ENCODE measurements around the gene CYP19A1.

Gene CYP19A1

DNA sequence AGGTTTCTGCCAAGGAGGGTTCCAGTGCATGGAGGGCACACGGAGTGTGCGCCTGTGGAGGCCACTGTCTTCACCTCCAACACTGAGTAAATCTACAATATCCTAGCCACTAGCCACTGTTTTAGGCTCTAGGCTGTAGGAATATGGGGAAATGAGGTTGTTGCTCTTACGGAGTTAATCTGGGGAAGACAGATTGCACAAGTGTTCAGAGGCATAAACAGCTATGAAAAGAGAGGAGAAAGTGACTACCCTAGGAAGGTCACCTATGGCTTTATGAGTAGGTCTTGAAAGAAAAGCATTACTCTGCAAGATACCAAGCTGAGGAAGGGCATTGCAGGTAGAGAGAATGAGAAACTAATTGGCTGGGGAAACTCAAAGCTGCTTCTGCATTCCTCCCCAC is 85.7 kb downstream of the CYP19A1 start:
- DNase-seq: no peak

GRCh38 chr15:51251556-51251955 is 86.8 kb downstream of the CYP19A1 start:
- DNase-seq: no peak

DNA sequence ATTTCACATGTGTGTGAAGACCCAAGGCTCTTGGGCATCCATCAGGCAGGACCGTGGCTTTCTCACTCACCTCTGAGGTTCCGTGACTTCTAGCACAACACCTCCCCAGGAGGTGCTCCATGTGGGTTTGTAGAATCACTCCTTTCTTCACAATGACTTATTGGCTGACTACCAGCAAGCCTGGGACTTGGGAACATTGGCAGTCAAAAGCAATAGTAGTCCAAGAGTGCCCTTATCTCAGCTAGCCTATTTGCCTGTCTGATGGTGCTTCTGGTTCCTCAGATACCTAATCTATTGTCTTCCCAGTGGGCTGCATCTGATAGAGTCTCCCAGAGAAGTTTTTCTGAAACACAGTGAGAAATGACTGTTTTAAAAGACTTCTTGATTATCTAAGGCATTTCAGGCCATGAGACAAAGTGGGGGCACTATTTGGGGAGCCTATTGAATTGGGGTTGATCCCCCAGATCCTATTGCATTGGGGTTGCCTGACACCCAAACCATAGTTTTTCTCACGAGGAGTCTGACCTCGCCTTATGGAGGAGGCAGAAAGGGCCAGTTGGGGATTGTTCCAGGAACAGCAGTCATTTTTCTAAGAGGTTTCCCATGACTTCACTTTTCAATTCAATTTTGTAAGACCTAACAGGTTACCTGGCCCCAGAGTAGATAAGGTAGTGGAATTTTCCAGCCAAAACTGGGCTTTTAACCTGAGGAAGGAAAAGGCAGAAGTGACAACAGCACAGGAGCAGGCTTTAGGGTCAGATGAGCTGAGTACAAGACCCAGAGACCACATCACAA is 88.0 kb downstream of the CYP19A1 start:
- no peak for DNase-seq

DNA sequence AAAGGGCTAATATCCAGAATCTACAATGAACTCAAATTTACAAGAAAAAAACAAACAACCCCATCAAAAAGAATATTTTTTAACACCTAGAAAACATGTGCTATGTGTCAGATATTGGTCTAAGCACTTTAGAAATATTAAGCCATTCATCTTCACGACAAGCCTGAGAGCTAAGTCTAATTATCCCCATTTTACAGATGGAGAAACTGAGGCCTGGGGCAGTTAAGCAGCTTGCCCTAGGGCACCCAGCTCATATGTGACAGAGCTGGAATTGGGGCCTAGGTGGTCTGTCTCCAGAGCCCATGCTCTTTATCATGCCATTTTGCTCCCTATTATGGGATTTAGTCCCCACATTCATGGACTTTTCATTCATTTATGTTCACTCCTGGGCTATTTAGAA is 92.8 kb downstream of the CYP19A1 start:
- DNase-seq: no peak

DNA sequence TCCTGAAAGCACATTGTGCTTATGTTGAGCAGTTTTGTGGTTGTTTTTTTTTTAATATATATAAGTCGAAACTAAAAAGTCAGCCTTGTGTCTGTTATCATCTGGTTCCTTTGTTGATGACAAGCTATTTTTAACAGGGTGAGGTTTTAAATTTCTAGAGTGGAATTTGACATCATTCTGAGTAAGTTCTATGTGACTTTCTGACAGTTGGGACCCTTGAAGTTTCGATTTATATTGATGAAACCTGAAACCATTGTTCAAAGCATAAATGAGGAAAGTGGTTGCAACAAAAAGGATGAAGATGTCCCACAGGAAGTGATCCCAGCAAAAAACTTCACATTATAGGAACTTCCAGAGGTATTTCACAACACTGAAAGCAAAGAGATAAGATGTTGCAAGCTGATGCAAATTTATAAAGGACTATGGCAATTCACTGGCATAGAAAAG is 94.0 kb downstream of the CYP19A1 start:
- no peak for DNase-seq

DNA sequence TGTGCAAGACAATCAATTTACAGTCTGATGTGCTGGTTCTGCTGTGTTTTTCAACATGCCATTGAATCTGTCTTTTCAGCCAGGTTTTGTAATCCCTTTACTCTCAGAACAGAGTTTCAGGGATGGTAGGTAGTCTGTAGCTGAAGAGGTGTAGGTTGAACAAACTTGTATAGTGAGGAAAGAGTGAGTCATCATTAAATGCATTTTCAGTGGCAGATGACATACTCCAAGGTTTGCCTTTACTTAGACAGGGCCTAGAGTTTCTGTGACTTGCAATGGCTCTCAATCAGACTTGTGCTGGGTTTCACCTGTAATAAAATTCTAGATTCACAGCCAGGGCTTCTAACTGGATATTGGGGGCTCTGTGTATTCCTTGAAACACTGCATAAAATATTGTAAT is 94.6 kb downstream of the CYP19A1 start:
- no peak for DNase-seq

- DNase-seq: no peak
Measured at GRCh38 chr15:51240066-51240465, 98.3 kb downstream of the CYP19A1 start.

- no peak for DNase-seq
Measured at GRCh38 chr15:51237816-51238215, 100.6 kb downstream of the CYP19A1 start.

DNA sequence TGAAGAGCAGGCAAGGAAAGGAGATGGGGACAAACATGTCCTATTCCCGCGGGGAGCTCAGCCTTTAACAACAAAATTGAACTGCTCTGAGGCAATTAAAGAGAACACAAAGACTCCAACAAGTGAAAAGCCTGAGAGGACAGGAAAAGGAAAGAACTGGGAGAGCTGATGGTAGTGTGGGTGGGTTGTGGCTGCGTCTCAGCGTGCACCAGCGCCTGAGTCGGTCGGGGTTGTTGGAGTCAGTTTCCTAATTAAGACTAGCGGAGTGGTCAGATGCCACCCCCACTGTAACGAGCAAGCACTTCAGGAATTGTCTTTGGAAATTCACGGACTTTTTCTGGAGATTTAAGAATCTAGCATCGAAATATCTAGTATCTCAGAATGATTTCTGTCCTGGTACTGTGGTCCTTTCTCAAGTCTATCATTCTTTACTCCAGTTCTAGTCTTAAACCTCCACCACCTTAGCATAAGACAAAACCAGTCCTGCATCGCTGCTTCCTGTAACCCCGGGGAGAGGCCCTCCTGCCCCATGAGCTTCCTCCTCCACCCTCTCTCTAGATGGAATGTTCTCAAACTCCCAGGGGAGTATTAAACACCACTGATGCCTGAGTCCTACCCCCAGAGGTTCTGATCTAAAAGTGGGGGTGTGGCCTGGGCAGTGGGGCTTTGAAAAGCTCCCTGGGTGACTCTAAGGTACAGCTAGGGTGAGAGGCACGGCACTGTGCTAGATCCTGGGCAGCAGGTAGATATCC is 104.0 kb downstream of the CYP19A1 start:
- DNase-seq: no peak

- DNase-seq: no peak
Measured at GRCh38 chr15:51232581-51232980, 105.8 kb downstream of the CYP19A1 start.

DNA sequence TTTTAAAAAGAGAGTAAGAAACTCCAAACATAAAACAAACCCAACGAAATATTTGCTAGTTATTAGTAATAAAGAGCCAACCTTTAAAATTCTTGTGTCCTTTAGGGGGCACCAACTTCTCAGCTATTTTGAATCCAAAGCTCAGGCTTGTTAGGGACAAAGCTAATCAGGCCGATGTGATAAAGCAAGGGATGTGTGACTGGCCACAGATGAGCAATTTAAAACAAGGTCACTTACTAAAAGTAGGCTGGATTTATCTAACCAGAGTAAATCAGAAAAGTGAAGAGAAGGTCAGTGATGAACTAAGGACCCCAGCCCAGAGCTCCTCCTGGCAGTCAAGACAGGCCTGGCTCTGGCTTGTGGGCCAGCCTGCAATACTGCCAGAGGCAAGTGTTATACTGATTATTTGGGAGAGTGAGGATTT is 108.5 kb downstream of the CYP19A1 start:
- no peak for DNase-seq

GRCh38 chr15:51227940-51228732 is 110.3 kb downstream of the CYP19A1 start:
- DNase-seq: peak; percentile 3

DNA sequence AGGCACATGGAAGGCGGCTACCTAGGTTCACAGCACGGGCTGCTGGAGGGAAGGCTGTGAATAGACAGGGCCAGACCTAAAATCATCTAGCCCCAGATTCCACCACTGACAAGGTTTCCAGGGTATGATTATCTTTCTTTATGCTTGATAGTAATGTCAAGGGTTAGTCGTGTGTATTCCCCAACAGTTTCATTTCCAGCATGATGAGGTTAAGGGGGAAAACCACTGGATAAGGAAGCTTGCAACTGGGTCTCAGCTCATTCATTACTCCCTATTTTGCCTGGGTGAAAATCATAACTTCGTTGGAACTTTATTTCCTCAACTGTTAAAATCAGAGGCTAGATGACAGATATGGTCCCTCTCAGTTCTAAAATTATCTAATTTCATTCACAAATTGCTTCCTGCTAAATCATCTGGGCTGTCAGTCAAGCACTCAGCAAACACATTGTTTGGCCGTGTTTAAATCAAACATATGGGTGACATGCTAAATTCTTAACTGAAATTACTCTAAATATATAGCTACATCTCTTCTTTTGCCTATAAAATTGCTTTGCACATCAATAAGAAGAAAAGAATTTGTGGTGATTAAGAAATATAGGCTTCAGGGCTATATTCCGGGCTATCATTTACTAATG is 111.7 kb downstream of the CYP19A1 start:
- DNase-seq: no peak

GRCh38 chr15:51224428-51224827 is 114.0 kb downstream of the CYP19A1 start:
- DNase-seq: no peak

- DNase-seq: no peak
Measured at GRCh38 chr15:51223771-51224229, 114.6 kb downstream of the CYP19A1 start.

DNA sequence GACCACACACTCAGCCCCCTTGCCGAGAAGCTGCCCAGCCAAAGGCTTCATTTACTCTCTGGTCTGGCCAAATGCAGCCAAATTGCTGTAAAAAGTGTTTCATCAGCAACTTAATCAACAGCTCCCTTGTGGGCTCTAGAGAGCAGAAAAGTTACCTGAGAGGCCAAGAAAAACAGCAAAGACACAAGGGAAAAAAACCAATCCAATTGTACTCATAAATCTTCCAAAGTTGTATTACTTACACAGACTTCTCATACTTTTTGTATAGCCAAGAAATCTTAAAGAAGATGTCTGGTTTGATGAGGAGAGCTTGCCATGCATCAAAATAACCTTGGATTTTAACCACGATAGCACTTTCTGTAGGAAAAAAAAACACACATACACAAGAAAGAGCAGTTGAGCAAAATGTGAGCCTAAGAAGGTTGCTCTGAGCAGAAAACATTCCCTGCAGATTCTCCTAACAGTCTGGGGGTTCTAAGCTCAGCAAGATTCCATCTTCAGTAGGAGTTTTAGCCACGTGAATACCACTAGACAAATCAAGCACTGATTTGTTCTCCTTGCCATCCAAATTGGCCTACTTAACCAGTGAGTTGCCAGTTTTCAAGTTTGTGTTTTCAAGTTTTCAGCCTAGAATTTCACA is 120.0 kb downstream of the CYP19A1 start:
- no peak for DNase-seq

DNA sequence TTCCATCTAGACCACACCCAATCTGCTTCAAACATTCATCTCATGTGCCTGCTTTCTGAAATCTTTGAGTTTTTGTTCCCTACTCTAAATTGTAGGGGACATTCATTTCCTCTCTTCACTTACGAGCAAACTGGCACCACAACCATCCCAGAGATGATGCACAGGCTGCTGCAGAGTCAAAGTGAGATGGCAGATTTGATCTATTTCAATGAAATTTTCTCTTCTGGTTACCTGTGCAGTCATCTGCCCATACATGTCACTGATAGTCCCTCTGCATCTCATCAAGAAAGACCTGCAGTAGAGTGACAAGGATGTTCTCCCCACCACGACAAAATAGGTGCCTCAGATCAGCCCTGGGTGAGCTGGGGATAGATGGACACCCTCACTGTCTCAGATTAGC is 125.5 kb downstream of the CYP19A1 start:
- DNase-seq: no peak

DNA sequence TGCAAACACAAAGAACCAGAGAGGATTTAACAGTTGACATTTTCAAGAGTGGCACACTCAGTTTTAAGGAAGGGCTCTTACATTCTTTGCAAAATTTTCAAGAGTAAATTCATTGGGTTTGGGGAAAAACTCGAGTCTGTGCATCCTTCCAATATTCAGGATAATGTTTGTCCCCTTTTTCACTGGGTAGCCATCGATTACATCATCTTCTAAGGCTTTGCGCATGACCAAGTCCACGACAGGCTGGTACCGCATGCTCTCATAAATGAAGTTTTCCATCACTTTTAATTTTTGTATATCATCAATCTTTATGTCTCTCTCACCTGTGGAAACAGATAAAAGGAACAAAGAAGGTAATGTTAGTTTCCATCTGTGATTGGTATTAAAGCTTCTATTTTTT is 126.2 kb downstream of the CYP19A1 start:
- DNase-seq: no peak

- DNase-seq: no peak
Measured at GRCh38 chr15:51205050-51205975, 133.1 kb downstream of the CYP19A1 start.

DNA sequence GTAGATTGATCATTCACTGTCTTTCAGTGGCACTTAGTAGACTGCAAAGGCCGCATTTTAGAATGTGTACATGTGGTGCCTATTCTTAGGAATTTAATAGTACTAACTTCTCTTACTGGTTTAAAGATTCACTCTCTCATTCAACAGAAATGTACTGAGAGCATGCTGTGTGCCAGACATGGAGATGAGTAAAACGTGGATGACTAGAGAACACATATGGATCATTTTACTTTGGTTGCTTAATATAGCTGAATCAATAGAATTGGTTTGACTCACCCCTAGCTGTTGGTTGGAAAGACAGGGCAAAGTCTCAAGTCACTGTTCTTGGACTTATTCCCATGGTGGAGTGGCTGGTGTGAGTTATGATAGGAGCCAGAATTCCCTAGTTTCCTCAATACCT is 134.6 kb downstream of the CYP19A1 start:
- DNase-seq: no peak

- DNase-seq: no peak
Measured at GRCh38 chr15:51202783-51203182, 135.6 kb downstream of the CYP19A1 start.
